Measurements from ENCODE around the gene CCDC39. TPM values are rescaled to one million over a fixed set of nuclear protein-coding genes. Genes with fewer than 3 reads are reported as not detected.
"Not testable (repeated sequence)": the region's sequence is repeated elsewhere in the genome, so short reads cannot be mapped to it uniquely, and the experiment has no call there.

The CCDC39 gene
- total RNA-seq, 1 donor from 2014 or later, result not detected

GRCh38 chr3:180611006-180611405, 68.3 kb downstream of the CCDC39 start:
- Mint-ChIP-seq H3K4me1 (no peaks in the 10 kb centered on the region), H3K4me3 (no peak overlapping the region), H3K27ac (no peak overlapping the region), H3K27me3 (no peaks in the 10 kb centered on the region), H3K36me3 (ENCODE audit: low read depth) (peaks cover 62% of the 10 kb centered on the region), H3K9me3 (no peaks in the 10 kb centered on the region)
- intact Hi-C loops (cut with micrococcal nuclease), result no loop called here
- no peak for DNase-seq

GRCh38 chr3:180601688-180602666, 77.3 kb downstream of the CCDC39 start, which contains the start of gene TTC14:
TTC14 (plus strand) TSS chr3:180602163; CDS start chr3:180602262, 99 bp downstream.
- peaks cover 20% of the 10 kb centered on the region for H3K4me1 Mint-ChIP-seq
- peaks cover 13% of the 10 kb centered on the region for H3K27me3 Mint-ChIP-seq
- H3K27ac Mint-ChIP-seq, result peak within 1 kb of the TSS; percentile 96
- peak within 1 kb of the TSS; percentile 99 for H3K4me3 Mint-ChIP-seq
- peaks cover 44% of the 10 kb centered on the region for H3K36me3 Mint-ChIP-seq (ENCODE audit: low read depth)
- peak; percentile 98 for DNase-seq
- H3K9me3 Mint-ChIP-seq, result peaks cover 14% of the 10 kb centered on the region
- intact Hi-C loops (cut with micrococcal nuclease), result loop anchor here (1.0 to 10.0 kb wide), 7 partner anchors 22 to 1257 kb away; partner anchors contain the start of genes DNAJC19, FXR1, MFN1 and MRPL47

GRCh38 chr3:180600473-180600872, 78.8 kb downstream of the CCDC39 start:
- no peak for DNase-seq
- peak overlapping the region; percentile 99 for H3K4me3 Mint-ChIP-seq
- peaks cover 32% of the 10 kb centered on the region for H3K36me3 Mint-ChIP-seq (ENCODE audit: low read depth)
- intact Hi-C loops (cut with micrococcal nuclease), result loop anchor here (5.0 to 10.0 kb wide), 2 partner anchors 387 to 1256 kb away; partner anchors contain the start of genes DNAJC19 and MFN1
- peaks cover 20% of the 10 kb centered on the region for H3K4me1 Mint-ChIP-seq
- no peak overlapping the region for H3K27ac Mint-ChIP-seq
- peaks cover 15% of the 10 kb centered on the region for H3K27me3 Mint-ChIP-seq
- H3K9me3 Mint-ChIP-seq, result peaks cover 14% of the 10 kb centered on the region

DNA sequence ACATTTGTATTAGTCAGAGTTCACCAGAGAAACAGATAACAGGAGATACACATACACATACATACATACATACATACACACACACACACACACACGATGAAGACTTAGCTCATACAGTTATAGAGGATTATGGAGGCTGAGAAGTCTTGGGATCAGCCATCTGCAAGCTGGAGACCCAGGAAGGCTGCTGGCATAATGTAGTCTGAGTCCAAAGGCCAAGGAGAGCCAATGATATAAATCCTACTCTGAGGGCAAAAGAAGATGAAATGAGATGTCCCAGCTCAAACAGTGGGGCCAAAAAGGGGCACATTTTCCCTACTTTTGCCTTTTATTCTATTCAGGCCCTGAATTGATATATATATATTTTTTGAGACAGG, 83.7 kb downstream of the CCDC39 start:
- DNase-seq, result no peak
- intact Hi-C loops (cut with micrococcal nuclease), result loop anchor here (2.0 kb wide), 1 partner anchor 667 kb away; no protein-coding TSS in a partner anchor
- Mint-ChIP-seq H3K9me3 (peaks cover under 1% of the 10 kb centered on the region), H3K4me1 (peaks cover 7% of the 10 kb centered on the region), H3K36me3 (ENCODE audit: low read depth) (no peaks in the 10 kb centered on the region), H3K4me3 (no peak overlapping the region), H3K27me3 (peaks cover 20% of the 10 kb centered on the region), H3K27ac (no peak overlapping the region)

DNA sequence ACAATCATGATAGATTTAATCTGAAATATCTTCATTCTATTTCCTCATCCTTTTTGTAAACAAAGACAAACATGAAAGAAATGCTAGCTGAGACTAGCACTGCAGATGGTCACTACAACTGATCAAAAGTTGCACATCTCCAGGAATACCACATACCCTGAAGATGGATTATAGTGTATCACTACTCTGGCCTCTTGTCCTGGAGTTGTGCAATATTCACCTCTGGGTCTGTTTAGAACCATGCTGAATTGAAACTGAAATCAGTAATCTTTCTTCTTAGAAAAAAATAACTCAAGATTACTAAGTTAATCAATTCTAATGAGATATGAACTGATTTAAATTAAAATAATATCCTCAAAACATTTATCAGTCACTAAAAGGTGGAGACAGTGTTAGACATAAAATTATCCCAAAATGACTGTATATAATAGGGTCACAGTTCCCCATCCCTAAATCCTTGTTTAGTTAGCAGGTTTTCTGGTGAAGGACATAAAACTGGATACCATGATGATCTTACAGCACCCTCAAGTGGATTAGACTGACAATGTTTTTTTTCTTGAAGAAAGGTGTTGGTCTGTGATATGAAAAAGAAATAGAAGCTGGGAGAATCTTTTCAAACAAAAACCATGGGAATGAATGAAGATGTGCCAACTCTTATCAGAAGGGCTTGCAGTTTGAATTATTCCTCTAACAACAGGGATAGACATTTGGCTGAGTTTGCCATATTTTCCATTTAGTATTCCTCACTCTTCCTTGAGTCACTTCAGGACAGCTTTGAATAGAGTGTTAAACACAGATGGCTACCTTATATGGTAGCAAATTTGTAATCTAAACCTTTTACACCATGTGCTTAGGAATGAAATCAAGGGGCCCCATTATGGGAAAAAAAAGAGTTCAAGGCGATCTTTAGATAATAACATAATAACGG, 84.4 kb downstream of the CCDC39 start:
- Mint-ChIP-seq H3K36me3 (ENCODE audit: low read depth) (no peaks in the 10 kb centered on the region), H3K4me3 (no peak overlapping the region), H3K27me3 (peaks cover 18% of the 10 kb centered on the region), H3K9me3 (no peaks in the 10 kb centered on the region), H3K4me1 (peaks cover 7% of the 10 kb centered on the region), H3K27ac (no peak overlapping the region)
- intact Hi-C loops (cut with micrococcal nuclease), result loop anchor here (2.0 kb wide), 1 partner anchor 666 kb away; no protein-coding TSS in a partner anchor
- no peak for DNase-seq

- H3K4me3 Mint-ChIP-seq; H3K27ac Mint-ChIP-seq; H3K36me3 Mint-ChIP-seq (ENCODE audit: low read depth); H3K9me3 Mint-ChIP-seq; DNase-seq; H3K4me1 Mint-ChIP-seq: not testable (repeated sequence)
- intact Hi-C loops (cut with micrococcal nuclease), result loop anchor here (2.0 kb wide), 1 partner anchor 665 kb away; no protein-coding TSS in a partner anchor
- peaks cover 18% of the 10 kb centered on the region for H3K27me3 Mint-ChIP-seq
Measured at GRCh38 chr3:180593631-180594030, 85.7 kb downstream of the CCDC39 start.

GRCh38 chr3:180590396-180590795, 88.9 kb downstream of the CCDC39 start:
- peaks cover 4% of the 10 kb centered on the region for H3K4me1 Mint-ChIP-seq
- peaks cover 14% of the 10 kb centered on the region for H3K27me3 Mint-ChIP-seq
- intact Hi-C loops (cut with micrococcal nuclease), result no loop called here
- no peak for DNase-seq
- H3K9me3 Mint-ChIP-seq, result no peaks in the 10 kb centered on the region
- no peak overlapping the region for H3K27ac Mint-ChIP-seq
- H3K4me3 Mint-ChIP-seq, result no peak overlapping the region
- no peaks in the 10 kb centered on the region for H3K36me3 Mint-ChIP-seq (ENCODE audit: low read depth)

DNA sequence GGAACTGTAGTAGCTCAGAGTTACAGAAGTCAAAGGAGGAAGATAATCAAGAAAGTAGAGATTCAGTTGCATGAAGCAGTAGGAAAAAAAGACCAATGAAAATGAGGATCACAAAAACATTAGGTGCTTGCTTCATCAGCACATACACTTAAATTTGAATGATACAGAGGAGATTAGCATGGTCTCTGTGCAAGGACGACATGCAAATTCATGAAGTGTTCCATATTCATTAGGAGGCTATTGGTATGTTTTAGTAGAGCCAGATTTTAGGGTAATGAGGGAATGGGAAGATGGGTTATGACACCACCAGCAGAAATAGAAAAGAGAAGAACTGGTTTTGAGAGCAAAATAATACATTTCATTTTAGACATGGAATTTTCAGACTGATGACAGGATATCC, 98.4 kb downstream of the CCDC39 start:
- H3K27ac Mint-ChIP-seq, result no peak overlapping the region
- DNase-seq, result no peak
- H3K4me3 Mint-ChIP-seq, result no peak overlapping the region
- H3K4me1 Mint-ChIP-seq, result no peaks in the 10 kb centered on the region
- peaks cover 14% of the 10 kb centered on the region for H3K27me3 Mint-ChIP-seq
- H3K36me3 Mint-ChIP-seq (ENCODE audit: low read depth), result no peaks in the 10 kb centered on the region
- intact Hi-C loops (cut with micrococcal nuclease), result no loop called here
- no peaks in the 10 kb centered on the region for H3K9me3 Mint-ChIP-seq

DNA sequence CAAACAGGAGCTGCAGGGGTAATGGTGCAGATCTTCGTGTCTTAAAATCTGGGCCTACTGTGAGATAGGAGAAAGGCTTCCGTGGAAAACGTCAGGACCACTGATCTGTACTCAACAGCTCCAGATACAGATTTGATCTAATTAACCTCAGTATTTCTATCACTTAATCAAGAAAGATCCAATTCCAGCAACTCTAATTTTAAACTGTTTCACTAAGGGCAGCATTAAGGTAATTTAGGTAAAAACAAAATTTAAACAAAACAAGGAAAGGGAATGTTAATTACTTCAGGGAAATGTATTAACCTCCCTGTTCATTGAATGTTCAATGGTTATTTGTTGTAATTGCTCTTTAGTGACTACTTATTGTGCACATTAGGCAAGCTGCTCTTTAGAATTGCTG, 103.7 kb downstream of the CCDC39 start:
- no peaks in the 10 kb centered on the region for H3K27me3 Mint-ChIP-seq
- no peak overlapping the region for H3K4me3 Mint-ChIP-seq
- H3K9me3 Mint-ChIP-seq, result no peaks in the 10 kb centered on the region
- intact Hi-C loops (cut with micrococcal nuclease), result no loop called here
- H3K36me3 Mint-ChIP-seq (ENCODE audit: low read depth), result no peaks in the 10 kb centered on the region
- H3K27ac Mint-ChIP-seq, result no peak overlapping the region
- DNase-seq, result no peak
- no peaks in the 10 kb centered on the region for H3K4me1 Mint-ChIP-seq

- no peaks in the 10 kb centered on the region for H3K36me3 Mint-ChIP-seq (ENCODE audit: low read depth)
- intact Hi-C loops (cut with micrococcal nuclease), result no loop called here
- no peak overlapping the region for H3K4me3 Mint-ChIP-seq
- no peaks in the 10 kb centered on the region for H3K27me3 Mint-ChIP-seq
- no peaks in the 10 kb centered on the region for H3K4me1 Mint-ChIP-seq
- DNase-seq, result no peak
- H3K9me3 Mint-ChIP-seq, result no peaks in the 10 kb centered on the region
- no peak overlapping the region for H3K27ac Mint-ChIP-seq
Measured at GRCh38 chr3:180571831-180572598, 107.3 kb downstream of the CCDC39 start.

GRCh38 chr3:180570238-180570637, 109.1 kb downstream of the CCDC39 start:
- H3K9me3 Mint-ChIP-seq, result no peaks in the 10 kb centered on the region
- no peaks in the 10 kb centered on the region for H3K27me3 Mint-ChIP-seq
- no peak for DNase-seq
- H3K36me3 Mint-ChIP-seq (ENCODE audit: low read depth), result no peaks in the 10 kb centered on the region
- intact Hi-C loops (cut with micrococcal nuclease), result no loop called here
- no peak overlapping the region for H3K27ac Mint-ChIP-seq
- no peaks in the 10 kb centered on the region for H3K4me1 Mint-ChIP-seq
- no peak overlapping the region for H3K4me3 Mint-ChIP-seq

DNA sequence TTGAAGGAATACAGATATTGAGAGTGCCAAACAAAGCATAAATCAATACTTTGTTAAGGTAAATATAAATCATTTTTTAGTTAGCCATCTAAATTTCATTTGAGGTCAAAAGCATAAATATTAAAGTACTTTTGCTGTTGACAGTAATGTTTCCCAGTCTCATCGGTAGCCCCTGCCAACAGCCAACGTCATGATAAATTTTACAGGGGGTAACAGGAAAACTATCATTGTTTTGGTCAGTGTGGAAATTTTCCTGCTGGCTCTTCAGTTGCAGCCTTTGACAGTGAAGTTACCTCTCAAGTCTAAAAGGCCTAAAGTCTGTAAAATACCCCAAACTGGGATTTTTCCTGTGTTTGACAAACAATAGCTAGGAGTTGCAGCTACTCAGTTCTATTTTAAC, 114.6 kb downstream of the CCDC39 start:
- Mint-ChIP-seq H3K27me3 (no peaks in the 10 kb centered on the region), H3K9me3 (peaks cover 3% of the 10 kb centered on the region), H3K36me3 (ENCODE audit: low read depth) (no peaks in the 10 kb centered on the region), H3K4me3 (no peak overlapping the region), H3K27ac (no peak overlapping the region), H3K4me1 (no peaks in the 10 kb centered on the region)
- no peak for DNase-seq
- intact Hi-C loops (cut with micrococcal nuclease), result no loop called here

All from activated CD4-positive, alpha-beta T cell treated with anti-CD3 and anti-CD28 coated beads, Interleukin-2, amount 10 ng/mL, durations not matched to agents 24 days and 14 days (primary cell).